NK-92 (cell line): ENCODE measurements around the gene TMEM138.
"Not testable (repeated sequence)": the region's sequence is repeated elsewhere in the genome, so short reads cannot be mapped to it uniquely, and the experiment has no call there.

ENCODE experiments used
- DNase-seq: peaks from one replicate; lab custom pipeline; 2025; ENCODE audit not compliant: unreplicated experiment; lab: John Stamatoyannopoulos, UW

TMEM138 gene

GRCh38 chr11:61362542-61362875 is 335 bp downstream of the TMEM138 start:
- DNase-seq, result no peak

GRCh38 chr11:61364012-61364675 is 2.0 kb downstream of the TMEM138 start:
- no peak for DNase-seq

- no peak for DNase-seq
These were observed 5.2 kb downstream of the TMEM138 start for GRCh38 chr11:61367406-61367805.

GRCh38 chr11:61368646-61369045 is 6.5 kb downstream of the TMEM138 start:
- no peak for DNase-seq

GRCh38 chr11:61369372-61370348 is 7.5 kb downstream of the TMEM138 start:
- no peak for DNase-seq

- DNase-seq, result no peak
These were observed 8.3 kb downstream of the TMEM138 start for GRCh38 chr11:61370349-61371005.

- DNase-seq, result no peak
These were observed 10.7 kb downstream of the TMEM138 start for GRCh38 chr11:61372659-61373420.

GRCh38 chr11:61375761-61376108 is 13.6 kb downstream of the TMEM138 start:
- no peak for DNase-seq

GRCh38 chr11:61377461-61378160 is 15.4 kb downstream of the TMEM138 start:
- DNase-seq, result no peak

- DNase-seq, result no peak
These were observed 16.6 kb downstream of the TMEM138 start for GRCh38 chr11:61378713-61379313.

GRCh38 chr11:61380884-61381283 is 18.7 kb downstream of the TMEM138 start:
- DNase-seq, result no peak

- DNase-seq, result not testable (repeated sequence)
These were observed 21.7 kb downstream of the TMEM138 start for GRCh38 chr11:61383859-61384258.

- DNase-seq, result no peak
These were observed 22.4 kb downstream of the TMEM138 start for GRCh38 chr11:61384271-61385242.

- no peak for DNase-seq
These were observed 28.0 kb downstream of the TMEM138 start for GRCh38 chr11:61390161-61390560.

- DNase-seq, result no peak
These were observed 30.9 kb downstream of the TMEM138 start for GRCh38 chr11:61392981-61393595.

- no peak for DNase-seq
These were observed 39.0 kb downstream of the TMEM138 start for GRCh38 chr11:61401173-61401572.

GRCh38 chr11:61401573-61401972 is 39.4 kb downstream of the TMEM138 start:
- no peak for DNase-seq

- DNase-seq, result no peak
These were observed 41.5 kb downstream of the TMEM138 start for GRCh38 chr11:61403658-61404057.

GRCh38 chr11:61404103-61404502 is 41.9 kb downstream of the TMEM138 start:
- no peak for DNase-seq
